Ascending aorta (tissue), 2 donors: ENCODE data around the gene PRR12. TPM values are rescaled to one million over a fixed set of nuclear protein-coding genes. Genes with fewer than 3 reads are reported as not detected.

Source experiments
- DNase-seq, 2 donors: peaks; one replicate each; pipeline ENCODE4 v3.0.0-alpha.2; 2019; ENCODE audit warnings: low spot score in 2 of 2
- H3K27ac ChIP-seq, 2 donors: fragments of 200-600 bp; sonication (generic); one replicate each; pipeline ENCODE4 v1.5.1; 2016 to 2017; ENCODE audit warnings: mild to moderate bottlenecking in 1 of 2
- H3K27me3 ChIP-seq: fragments of 200-600 bp; sonication (generic); one replicate; pipeline ENCODE4 v1.5.1; 2017
- H3K36me3 ChIP-seq, 2 donors: fragments of 200-600 bp; sonication (generic); one replicate each; pipeline ENCODE4 v1.5.1; 2016
- H3K4me1 ChIP-seq, 2 donors: fragments of 200-600 bp; sonication (generic); one replicate each; pipeline ENCODE4 v1.5.1; 2016 to 2017; ENCODE audit warnings: mild to moderate bottlenecking in 1 of 2
- H3K4me3 ChIP-seq, 2 donors: fragments of 200-600 bp; sonication (generic); one replicate each; pipeline ENCODE4 v1.5.1; 2016 to 2017; ENCODE audit warnings: mild to moderate bottlenecking in 1 of 2
- H3K9me3 ChIP-seq, 2 donors: fragments of 200-600 bp; sonication (generic); one replicate each; pipeline ENCODE4 v1.5.1; 2016
- intact Hi-C: fragments of 100-400 bp; cut with DNase I; formaldehyde crosslinking; loops from one replicate; pipeline ENCODE4 v1.15.1; 2023
- total RNA-seq: library from RNA; depleted of rRNA; stranded (reverse); fragments of >200 nt; gene quantifications from one replicate; pipeline ENCODE4 v1.1.0, GENCODE V29; 2016
- TF ChIP-seq, protein P1 (sequence below), 3 experiments: fragments of 200-600 bp in 2 of 3; fragments of 450-650 bp in 1 of 3; sonication (generic) in 2 of 3; IDR thresholded peaks; one replicate each; pipeline ENCODE4 v1.5.1; 2016 to 2019; ENCODE audit warnings: antibody characterized with exemption in 3 of 3, mild to moderate bottlenecking in 1 of 3, moderate library complexity in 1 of 3

PRR12 gene
- total RNA-seq, 1 donor from 2014 or later, result 23.6 TPM

DNA sequence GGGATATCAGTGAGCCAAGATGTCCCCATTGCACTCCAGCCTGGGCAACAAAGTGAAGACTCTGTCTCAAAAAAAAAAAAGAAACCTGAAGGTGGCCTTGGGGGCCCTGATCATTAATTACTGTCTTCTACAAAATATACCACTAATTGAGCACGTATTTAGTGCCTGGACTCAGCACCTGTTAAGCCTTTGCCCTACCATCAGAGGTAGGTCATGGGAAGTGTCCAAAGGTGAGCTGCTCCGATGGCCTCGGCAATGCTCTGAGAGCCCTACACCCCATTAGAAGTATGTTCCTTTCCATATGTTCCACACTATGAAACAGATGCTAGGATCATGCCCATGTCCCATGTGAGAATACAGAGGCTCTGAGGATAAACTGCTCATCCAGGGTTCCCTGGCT lies 31.5 kb upstream of the PRR12 start:
- Histone ChIP-seq H3K27me3 (no peaks in the 10 kb centered on the region), H3K4me3 (no peak overlapping the region), H3K27ac (peak overlapping the region in 1 of 2 donors; percentile 8), H3K36me3 (peaks cover 43 to 51% of the 10 kb centered on the region in 2 donors), H3K9me3 (no peaks in the 10 kb centered on the region), H3K4me1 (no peaks in the 10 kb centered on the region)
- TF ChIP-seq, protein P1, sequence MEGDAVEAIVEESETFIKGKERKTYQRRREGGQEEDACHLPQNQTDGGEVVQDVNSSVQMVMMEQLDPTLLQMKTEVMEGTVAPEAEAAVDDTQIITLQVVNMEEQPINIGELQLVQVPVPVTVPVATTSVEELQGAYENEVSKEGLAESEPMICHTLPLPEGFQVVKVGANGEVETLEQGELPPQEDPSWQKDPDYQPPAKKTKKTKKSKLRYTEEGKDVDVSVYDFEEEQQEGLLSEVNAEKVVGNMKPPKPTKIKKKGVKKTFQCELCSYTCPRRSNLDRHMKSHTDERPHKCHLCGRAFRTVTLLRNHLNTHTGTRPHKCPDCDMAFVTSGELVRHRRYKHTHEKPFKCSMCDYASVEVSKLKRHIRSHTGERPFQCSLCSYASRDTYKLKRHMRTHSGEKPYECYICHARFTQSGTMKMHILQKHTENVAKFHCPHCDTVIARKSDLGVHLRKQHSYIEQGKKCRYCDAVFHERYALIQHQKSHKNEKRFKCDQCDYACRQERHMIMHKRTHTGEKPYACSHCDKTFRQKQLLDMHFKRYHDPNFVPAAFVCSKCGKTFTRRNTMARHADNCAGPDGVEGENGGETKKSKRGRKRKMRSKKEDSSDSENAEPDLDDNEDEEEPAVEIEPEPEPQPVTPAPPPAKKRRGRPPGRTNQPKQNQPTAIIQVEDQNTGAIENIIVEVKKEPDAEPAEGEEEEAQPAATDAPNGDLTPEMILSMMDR (IDR thresholded peaks at IDR 0.05), result no peak
- intact Hi-C loops, result no loop called here
- no peak for DNase-seq

DNA sequence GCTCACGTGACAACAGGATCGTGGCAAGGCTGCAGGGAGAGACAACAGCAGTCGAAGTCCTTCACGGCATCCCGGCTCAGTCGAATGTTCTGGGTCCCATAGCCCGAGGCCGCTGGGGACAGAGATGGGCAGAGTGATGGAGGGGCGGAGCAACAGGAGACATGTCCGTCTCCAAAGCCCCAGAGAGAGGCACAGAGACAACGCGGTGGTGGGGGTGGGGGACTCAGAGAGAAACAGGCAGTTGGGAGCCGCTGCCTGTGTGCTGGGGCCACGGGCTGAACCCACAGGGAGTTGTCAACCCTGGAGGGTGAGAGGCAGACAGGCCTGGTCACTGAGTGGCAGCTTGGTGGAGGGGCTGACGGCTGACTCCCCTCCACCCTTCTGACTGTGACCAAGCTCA lies 31.1 kb upstream of the PRR12 start:
- Histone ChIP-seq H3K9me3 (no peaks in the 10 kb centered on the region), H3K27ac (peak overlapping the region in 1 of 2 donors; percentile 8), H3K4me3 (no peak overlapping the region), H3K36me3 (peaks cover 43 to 46% of the 10 kb centered on the region in 2 donors), H3K27me3 (no peaks in the 10 kb centered on the region), H3K4me1 (peaks cover 0 to 1% of the 10 kb centered on the region in 2 donors)
- DNase-seq, result no peak
- intact Hi-C loops, result no loop called here
- TF ChIP-seq, protein P1 (IDR thresholded peaks at IDR 0.05), result no peak

- Histone ChIP-seq H3K4me3 (no peak overlapping the region), H3K9me3 (no peaks in the 10 kb centered on the region), H3K4me1 (peaks cover 0 to 4% of the 10 kb centered on the region in 2 donors), H3K36me3 (peaks cover 42 to 43% of the 10 kb centered on the region in 2 donors), H3K27ac (peak overlapping the region in 1 of 2 donors; percentile 8), H3K27me3 (no peaks in the 10 kb centered on the region)
- TF ChIP-seq, protein P1 (IDR thresholded peaks at IDR 0.05), result no peak
- DNase-seq, result no peak
- intact Hi-C loops, result no loop called here
These were observed 30.6 kb upstream of the PRR12 start for GRCh38 chr19:49560358-49560900.

GRCh38 chr19:49564616-49565045 lies 26.4 kb upstream of the PRR12 start:
- peaks cover 3 to 5% of the 10 kb centered on the region in 2 donors for H3K36me3 ChIP-seq
- intact Hi-C loops, result no loop called here
- H3K27me3 ChIP-seq, result no peaks in the 10 kb centered on the region
- no peak overlapping the region for H3K4me3 ChIP-seq
- H3K9me3 ChIP-seq, result no peaks in the 10 kb centered on the region
- TF ChIP-seq, protein P1 (IDR thresholded peaks at IDR 0.05), result no peak
- H3K27ac ChIP-seq, result no peak overlapping the region
- DNase-seq, result no peak
- H3K4me1 ChIP-seq, result peaks cover 0 to 4% of the 10 kb centered on the region in 2 donors

DNA sequence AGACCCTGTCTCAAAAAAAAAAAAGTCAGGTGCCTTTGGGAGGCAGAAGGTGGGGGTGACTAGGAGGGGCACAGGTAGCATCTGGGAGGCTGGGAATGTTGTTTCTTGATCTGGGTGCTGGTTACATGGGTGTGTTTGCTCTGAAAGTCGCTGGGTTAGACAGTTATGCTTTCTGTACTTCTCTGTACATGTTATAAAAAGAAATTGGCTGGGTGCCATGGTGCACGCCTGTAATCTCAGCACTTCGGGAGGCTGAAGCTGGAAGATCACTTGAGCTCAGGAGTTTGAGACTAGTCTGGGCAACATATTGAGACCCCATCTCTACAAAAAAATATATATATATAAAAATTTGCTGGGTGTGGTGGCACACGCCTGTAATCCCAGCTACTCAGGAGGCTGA lies 25.7 kb upstream of the PRR12 start:
- intact Hi-C loops, result no loop called here
- H3K4me3 ChIP-seq, result no peak overlapping the region
- H3K9me3 ChIP-seq, result no peaks in the 10 kb centered on the region
- H3K27me3 ChIP-seq, result no peaks in the 10 kb centered on the region
- H3K36me3 ChIP-seq, result no peaks in the 10 kb centered on the region
- TF ChIP-seq, protein P1 (IDR thresholded peaks at IDR 0.05), result no peak
- no peak overlapping the region for H3K27ac ChIP-seq
- DNase-seq, result peak in 1 of 2 donors; percentile 69
- H3K4me1 ChIP-seq, result peaks cover 0 to 5% of the 10 kb centered on the region in 2 donors

DNA sequence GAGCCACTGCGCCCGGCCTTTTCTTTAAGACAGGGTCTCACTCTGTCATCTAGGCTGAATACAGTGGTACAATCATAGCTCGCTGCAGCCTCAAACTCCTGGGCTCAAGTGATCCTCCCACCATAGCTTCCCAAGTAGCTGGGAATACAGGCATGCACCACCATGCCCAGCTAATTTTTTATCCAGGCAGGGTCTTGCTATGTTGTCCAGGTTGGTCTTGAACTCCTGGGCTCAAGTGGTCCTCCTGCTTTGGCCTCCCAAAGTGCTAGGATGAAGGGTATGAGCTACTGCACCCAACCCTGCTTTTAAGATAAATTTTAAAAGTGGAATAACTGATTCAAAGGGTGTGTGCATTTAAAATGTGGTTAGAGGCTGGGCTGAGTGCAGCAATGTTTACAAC lies 24.7 kb upstream of the PRR12 start:
- Histone ChIP-seq H3K27ac (no peak overlapping the region), H3K36me3 (no peaks in the 10 kb centered on the region), H3K4me3 (no peak overlapping the region), H3K27me3 (no peaks in the 10 kb centered on the region), H3K9me3 (no peaks in the 10 kb centered on the region), H3K4me1 (peaks cover 0 to 13% of the 10 kb centered on the region in 2 donors)
- DNase-seq, result no peak
- intact Hi-C loops, result no loop called here
- TF ChIP-seq, protein P1 (IDR thresholded peaks at IDR 0.05), result no peak
